Effector memory CD4-positive, alpha-beta T cell (primary cell): ENCODE results near the gene OPRL1.
A peak's percentile ranks its signal among the peaks of the same experiment; 100 is the strongest.
"Not testable (repeated sequence)": the region's sequence is repeated elsewhere in the genome, so short reads cannot be mapped to it uniquely, and the experiment has no call there.

Source experiments
- DNase-seq, 3 donors: peaks; one replicate each; pipeline ENCODE4 v3.0.0-alpha.2; 2020
- H3K27ac ChIP-seq: 2 replicates; pipeline ENCODE4 v1.7.0; 2013; ENCODE audit warnings: mild to moderate bottlenecking, low read length, moderate library complexity; ENCODE audit not compliant: insufficient read depth, poor library complexity, severe bottlenecking
- H3K27me3 ChIP-seq: replicated peaks from 2 replicates; pipeline ENCODE4 v1.7.0; 2013; ENCODE audit warnings: mild to moderate bottlenecking, low read length; ENCODE audit not compliant: insufficient read depth, control insufficient read depth, poor library complexity, severe bottlenecking
- H3K36me3 ChIP-seq: 2 replicates; pipeline ENCODE4 v1.7.0; 2013; ENCODE audit warnings: mild to moderate bottlenecking, low read length, moderate library complexity; ENCODE audit not compliant: control insufficient read depth, insufficient read depth
- H3K4me1 ChIP-seq: 2 replicates; pipeline ENCODE4 v1.7.0; 2013; ENCODE audit warnings: low read length, mild to moderate bottlenecking; ENCODE audit not compliant: control insufficient read depth, insufficient read depth, poor library complexity, severe bottlenecking
- H3K4me3 ChIP-seq: 2 replicates; pipeline ENCODE4 v1.7.0; 2013; ENCODE audit warnings: low read length, low read depth, mild to moderate bottlenecking; ENCODE audit not compliant: insufficient read depth, poor library complexity, severe bottlenecking
- H3K9me3 ChIP-seq: 2 replicates; pipeline ENCODE4 v1.7.0; 2013; ENCODE audit warnings: mild to moderate bottlenecking, low read length, moderate library complexity; ENCODE audit not compliant: control insufficient read depth

Gene OPRL1

DNA sequence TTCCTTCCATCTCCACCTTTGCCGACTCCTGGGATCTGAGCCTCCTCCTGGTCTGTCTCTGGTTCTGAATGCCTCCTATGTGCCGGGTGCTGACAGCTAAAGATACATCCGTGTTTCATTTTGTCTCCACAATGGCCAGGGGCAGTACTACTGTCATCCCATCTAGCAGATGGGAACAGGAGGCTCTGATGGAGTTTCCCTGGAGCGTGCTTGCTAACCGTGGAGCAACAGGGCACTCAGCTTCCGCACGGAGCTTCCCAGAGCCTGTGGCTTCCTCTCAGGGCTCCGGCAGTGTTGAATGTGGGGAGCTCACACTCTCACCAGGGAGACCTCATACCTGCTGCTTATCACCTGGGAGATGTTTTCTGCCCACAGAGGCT lies 39.4 kb downstream of the OPRL1 start:
- no peak for DNase-seq
- H3K36me3 ChIP-seq: no peaks in the 10 kb centered on the region

DNA sequence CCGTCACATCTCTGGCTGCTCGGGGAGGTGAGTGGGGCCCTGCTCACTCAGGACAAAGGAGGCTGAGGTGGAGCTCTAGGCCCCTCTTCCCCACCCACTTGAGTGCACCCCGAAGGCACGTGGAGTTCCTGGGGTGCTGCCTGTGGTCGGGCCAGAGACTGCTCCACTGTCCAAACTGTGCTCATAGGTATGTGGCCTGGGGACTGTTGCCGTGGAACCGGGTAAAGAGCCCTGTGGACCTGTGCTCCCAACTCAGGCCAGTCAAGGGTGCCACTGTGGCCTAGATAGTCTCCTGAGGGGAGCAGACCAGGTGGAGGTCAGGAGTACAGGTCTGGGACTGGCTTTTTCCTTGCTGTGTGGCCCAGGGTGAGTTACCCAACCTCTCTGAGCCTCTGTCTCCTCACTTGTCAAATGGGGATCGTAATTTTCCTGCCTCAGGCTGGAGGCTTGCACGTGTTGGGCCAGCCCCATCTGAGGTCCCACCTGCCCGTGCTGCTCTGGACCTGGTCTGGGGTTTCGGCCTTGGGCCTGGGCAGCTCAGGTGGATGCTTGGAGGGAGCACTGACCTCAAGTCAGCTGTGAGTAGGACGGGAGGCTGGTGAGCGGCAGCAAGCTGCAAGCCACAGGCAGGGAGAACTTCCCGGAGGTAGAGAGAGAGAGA lies 39.9 kb downstream of the OPRL1 start:
- Histone ChIP-seq H3K27me3 (no peaks in the 10 kb centered on the region), H3K4me3 (peak overlapping the region; percentile 49)

More for the DNA sequence above, 39.4 kb downstream of the OPRL1 start:
- no peak overlapping the region for H3K4me3 ChIP-seq
- H3K9me3 ChIP-seq: no peaks in the 10 kb centered on the region
- no peaks in the 10 kb centered on the region for H3K27me3 ChIP-seq
- H3K4me1 ChIP-seq: peaks cover 7% of the 10 kb centered on the region
- no peak overlapping the region for H3K27ac ChIP-seq

DNA sequence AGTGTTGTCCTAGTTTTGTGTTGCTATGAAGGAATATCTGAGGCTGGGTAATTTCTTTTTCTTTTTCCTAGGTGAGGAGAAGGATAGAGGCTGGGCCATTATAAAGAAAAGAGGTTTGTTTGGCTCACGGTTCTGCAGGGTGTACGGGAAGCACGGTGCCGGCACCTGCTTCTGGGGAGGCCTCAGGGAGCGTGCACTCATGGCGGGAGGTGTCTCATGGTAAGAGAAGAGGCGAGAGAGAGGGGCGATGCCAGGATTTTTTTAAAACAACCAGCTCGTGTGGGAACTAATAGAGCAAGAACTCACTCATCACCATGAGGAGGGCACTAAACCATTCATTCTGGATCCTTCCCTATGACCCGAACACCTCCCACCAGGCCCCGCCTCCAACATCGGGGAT lies 41.7 kb downstream of the OPRL1 start:
- Histone ChIP-seq H3K36me3 (no peaks in the 10 kb centered on the region), H3K27ac (no peak overlapping the region), H3K9me3 (no peaks in the 10 kb centered on the region), H3K4me3 (no peak overlapping the region), H3K4me1 (peaks cover 7% of the 10 kb centered on the region), H3K27me3 (no peaks in the 10 kb centered on the region)
- no peak for DNase-seq

More for the DNA sequence above, 39.9 kb downstream of the OPRL1 start:
- no peaks in the 10 kb centered on the region for H3K36me3 ChIP-seq
- no peak for DNase-seq
- no peaks in the 10 kb centered on the region for H3K9me3 ChIP-seq
- no peak overlapping the region for H3K27ac ChIP-seq
- peaks cover 7% of the 10 kb centered on the region for H3K4me1 ChIP-seq

DNA sequence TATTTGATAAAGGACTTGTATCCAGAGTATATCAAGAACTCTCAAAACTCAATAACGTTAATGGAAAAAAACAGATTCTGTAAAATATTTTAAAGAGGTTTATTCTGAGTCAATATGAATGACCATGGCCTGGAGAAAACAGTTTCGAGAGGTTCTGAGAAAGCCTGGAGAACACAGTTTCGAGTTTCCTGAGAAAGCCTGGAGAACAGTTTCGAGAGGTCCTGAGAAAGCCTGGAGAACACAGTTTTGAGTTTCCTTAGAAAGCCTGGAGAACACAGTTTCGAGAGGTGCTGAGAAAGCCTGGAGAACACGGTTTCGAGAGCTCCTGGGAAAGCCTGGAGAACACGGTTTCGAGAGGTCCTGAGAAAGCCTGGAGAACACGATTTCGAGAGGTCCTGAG lies 43.0 kb downstream of the OPRL1 start:
- DNase-seq, H3K4me1 ChIP-seq, H3K4me3 ChIP-seq, H3K36me3 ChIP-seq, H3K27ac ChIP-seq, H3K27me3 ChIP-seq, H3K9me3 ChIP-seq: not testable (repeated sequence)

DNA sequence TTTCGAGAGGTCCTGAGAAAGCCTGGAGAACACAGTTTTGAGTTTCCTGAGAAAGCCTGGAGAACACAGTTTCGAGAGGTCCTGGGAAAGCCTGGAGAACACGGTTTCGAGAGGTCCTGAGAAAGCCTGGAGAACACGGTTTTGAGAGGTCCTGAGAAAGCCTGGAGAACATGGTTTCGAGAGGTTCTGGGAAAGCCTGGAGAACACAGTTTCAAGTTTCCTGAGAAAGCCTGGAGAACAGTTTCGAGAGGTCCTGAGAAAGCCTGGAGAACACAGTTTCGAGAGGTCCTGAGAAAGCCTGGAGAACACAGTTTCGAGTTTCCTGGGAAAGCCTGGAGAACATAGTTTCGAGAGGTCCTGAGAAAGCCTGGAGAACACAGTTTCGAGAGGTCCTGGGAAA lies 43.6 kb downstream of the OPRL1 start:
- DNase-seq, H3K27me3 ChIP-seq, H3K36me3 ChIP-seq, H3K9me3 ChIP-seq, H3K4me1 ChIP-seq, H3K4me3 ChIP-seq, H3K27ac ChIP-seq: not testable (repeated sequence)

DNA sequence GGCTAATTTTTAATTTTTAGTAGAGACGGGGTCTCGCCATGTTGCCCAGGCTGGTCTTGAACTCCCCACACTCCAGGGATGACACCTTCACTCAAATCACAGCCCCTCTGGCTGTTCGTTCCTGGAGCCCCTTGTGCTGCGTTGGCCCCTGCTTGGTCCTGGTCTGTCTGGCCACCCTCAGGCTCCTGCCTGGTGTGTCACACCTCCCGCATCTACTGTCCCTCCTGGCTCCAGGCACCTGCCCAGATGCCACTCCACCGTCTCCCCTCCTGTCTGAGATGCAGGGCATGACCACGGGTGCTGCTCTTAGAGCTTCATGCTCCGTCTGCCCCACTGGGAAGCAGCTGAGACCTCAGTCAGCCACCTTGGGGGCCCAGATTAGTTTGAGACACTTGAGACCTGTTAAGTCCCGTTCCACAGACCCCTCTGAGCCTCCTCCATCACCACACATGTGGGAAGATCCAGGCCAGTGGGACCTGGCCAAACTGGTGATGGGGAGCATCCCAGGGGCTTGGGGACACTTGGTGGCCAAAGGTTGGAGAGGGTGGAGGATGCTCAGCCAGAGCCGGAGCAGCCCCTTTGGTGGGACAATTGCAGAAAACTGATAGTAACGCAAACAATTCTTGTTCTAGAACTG lies 49.4 kb downstream of the OPRL1 start:
- H3K4me1 ChIP-seq: no peaks in the 10 kb centered on the region
- no peaks in the 10 kb centered on the region for H3K9me3 ChIP-seq
- no peaks in the 10 kb centered on the region for H3K36me3 ChIP-seq
- DNase-seq: no peak
- peaks cover 4% of the 10 kb centered on the region for H3K27me3 ChIP-seq
- no peak overlapping the region for H3K4me3 ChIP-seq
- no peak overlapping the region for H3K27ac ChIP-seq

DNA sequence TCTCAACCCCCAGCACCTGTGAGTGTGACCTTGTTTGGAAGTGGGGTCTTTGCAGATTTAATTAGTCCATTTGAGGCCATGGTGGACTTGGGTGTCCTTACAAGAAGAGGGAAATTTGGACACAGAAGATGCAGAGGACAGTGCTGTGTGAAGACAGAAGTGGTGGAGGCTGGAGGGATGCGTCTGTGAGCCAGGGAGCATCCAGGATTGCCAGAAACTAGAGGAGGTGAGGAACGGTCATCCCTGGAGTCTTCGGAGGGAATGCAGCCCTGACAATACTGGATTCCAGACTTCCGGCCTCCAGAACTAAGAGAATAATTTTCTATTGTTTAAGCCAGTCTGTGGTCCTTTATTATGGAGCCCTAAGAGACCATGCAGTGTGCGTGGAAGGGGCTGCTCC lies 50.4 kb downstream of the OPRL1 start:
- DNase-seq: no peak
- Histone ChIP-seq H3K27me3 (peaks cover 4% of the 10 kb centered on the region), H3K27ac (no peak overlapping the region), H3K4me1 (no peaks in the 10 kb centered on the region), H3K4me3 (no peak overlapping the region), H3K36me3 (no peaks in the 10 kb centered on the region), H3K9me3 (no peaks in the 10 kb centered on the region)

DNA sequence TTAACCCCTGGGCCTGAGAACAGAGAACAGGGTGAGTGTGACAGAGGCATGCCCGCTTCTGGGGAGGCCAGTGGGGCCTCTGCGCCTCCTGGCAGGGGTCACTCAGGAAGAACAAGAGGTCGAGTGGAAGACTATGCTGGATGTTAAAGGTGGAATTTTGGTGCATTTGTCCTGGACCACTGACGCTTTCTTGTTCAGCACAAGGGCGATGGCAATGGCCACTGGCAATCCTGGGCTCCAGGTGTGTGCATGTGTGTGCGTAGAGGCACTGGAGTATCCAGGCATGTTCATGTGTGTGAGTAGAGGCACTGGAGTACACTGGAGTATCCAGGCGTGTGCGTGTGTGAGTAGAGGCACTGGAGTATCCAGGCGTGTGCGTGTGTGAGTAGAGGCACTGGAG lies 51.0 kb downstream of the OPRL1 start:
- DNase-seq: no peak
- no peak overlapping the region for H3K27ac ChIP-seq
- H3K4me3 ChIP-seq: no peak overlapping the region
- peaks cover 4% of the 10 kb centered on the region for H3K27me3 ChIP-seq
- no peaks in the 10 kb centered on the region for H3K4me1 ChIP-seq
- H3K36me3 ChIP-seq: no peaks in the 10 kb centered on the region
- H3K9me3 ChIP-seq: no peaks in the 10 kb centered on the region

DNA sequence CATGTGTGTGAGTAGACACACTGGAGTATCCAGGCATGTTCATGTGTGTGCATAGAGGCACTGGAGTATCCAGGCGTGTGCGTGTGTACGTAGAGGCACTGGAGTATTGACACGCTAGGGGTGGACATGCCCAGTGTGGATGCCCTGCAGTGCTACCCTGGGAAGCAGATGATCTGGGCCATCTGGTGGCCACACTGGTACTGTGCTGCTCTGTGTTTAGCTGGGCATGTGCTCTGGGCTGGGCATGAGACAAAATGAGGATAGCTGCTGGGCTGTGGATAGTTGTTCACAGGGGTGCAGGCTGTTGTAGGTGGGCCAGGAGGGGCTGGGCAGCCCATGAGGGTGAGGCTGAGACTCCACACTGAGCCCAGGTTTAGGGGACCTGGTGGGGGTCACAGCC lies 51.5 kb downstream of the OPRL1 start:
- Histone ChIP-seq H3K4me1 (no peaks in the 10 kb centered on the region), H3K27me3 (peaks cover 4% of the 10 kb centered on the region), H3K9me3 (no peaks in the 10 kb centered on the region), H3K4me3 (no peak overlapping the region), H3K27ac (no peak overlapping the region), H3K36me3 (no peaks in the 10 kb centered on the region)
- DNase-seq: no peak

DNA sequence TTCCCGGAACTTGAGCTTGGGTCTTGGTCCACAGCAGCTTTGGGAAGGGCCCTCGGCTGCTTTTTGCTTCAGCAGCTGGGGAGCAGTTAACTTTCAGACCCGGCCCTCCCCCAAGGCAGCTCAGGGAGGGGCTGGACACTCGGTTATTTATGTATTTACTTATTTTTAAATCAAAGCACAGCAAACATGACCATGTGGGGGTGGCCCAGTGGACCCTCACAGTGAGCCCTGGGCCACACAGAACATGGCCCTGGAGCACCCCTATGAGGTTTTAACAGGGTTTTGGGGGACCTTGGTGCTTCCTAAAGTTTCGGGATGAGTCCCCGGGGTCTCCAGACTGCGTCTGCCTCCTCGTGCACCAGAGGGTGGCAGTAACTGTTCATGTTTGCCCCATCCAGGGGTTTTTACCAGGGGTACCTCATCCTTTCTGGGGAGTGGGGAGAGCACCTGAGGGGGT lies 54.1 kb downstream of the OPRL1 start:
- no peaks in the 10 kb centered on the region for H3K9me3 ChIP-seq
- no peak overlapping the region for H3K4me3 ChIP-seq
- H3K27me3 ChIP-seq: peaks cover 4% of the 10 kb centered on the region
- H3K36me3 ChIP-seq: no peaks in the 10 kb centered on the region
- DNase-seq: no peak
- H3K4me1 ChIP-seq: no peaks in the 10 kb centered on the region
- H3K27ac ChIP-seq: no peak overlapping the region
